NCI-H460 (cell line): ENCODE results near the gene CBX4. TPM values are rescaled to one million over a fixed set of nuclear protein-coding genes. Genes with fewer than 3 reads are reported as not detected.

Experiments used
- DNase-seq: peaks from one replicate; pipeline ENCODE4 v3.0.0-alpha.2; 2016; ENCODE audit warnings: low read depth; ENCODE audit errors: extremely low read depth
- total RNA-seq: library from RNA; depleted of rRNA; stranded (reverse); fragments of >200 nt; shearing (Covaris generic); gene quantifications from 2 replicates; pipeline ENCODE4 v1.2.3, GENCODE V29; 2014

The CBX4 gene
- total RNA-seq, 1 experiment from 2014 or later: 88.2 TPM

- DNase-seq: no peak
Observed at GRCh38 chr17:79792984-79793923, 46.0 kb downstream of the CBX4 start.

- no peak for DNase-seq
Observed at GRCh38 chr17:79792341-79792871, 46.8 kb downstream of the CBX4 start.

DNA sequence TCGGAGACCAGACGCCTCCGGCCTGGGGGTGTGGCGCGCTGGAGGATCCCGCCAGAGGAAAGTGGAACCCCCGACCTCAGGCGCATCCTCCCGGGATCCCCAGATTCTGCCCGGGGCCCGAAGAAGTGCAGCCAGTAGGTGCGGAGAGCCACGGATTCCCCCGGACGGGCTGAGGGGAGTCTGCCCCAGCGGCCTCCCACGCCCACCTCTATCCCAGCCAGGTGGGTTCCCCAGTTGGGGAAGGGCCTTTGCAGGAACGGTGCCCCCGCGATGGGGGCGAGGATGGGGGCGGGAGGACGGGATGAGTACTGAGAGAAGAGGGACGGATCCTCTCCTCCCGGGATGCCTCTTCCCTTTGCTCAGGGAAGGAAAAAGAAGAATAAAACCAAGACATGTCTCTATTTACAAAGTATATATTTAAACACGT is 47.5 kb downstream of the CBX4 start:
- DNase-seq: no peak

DNA sequence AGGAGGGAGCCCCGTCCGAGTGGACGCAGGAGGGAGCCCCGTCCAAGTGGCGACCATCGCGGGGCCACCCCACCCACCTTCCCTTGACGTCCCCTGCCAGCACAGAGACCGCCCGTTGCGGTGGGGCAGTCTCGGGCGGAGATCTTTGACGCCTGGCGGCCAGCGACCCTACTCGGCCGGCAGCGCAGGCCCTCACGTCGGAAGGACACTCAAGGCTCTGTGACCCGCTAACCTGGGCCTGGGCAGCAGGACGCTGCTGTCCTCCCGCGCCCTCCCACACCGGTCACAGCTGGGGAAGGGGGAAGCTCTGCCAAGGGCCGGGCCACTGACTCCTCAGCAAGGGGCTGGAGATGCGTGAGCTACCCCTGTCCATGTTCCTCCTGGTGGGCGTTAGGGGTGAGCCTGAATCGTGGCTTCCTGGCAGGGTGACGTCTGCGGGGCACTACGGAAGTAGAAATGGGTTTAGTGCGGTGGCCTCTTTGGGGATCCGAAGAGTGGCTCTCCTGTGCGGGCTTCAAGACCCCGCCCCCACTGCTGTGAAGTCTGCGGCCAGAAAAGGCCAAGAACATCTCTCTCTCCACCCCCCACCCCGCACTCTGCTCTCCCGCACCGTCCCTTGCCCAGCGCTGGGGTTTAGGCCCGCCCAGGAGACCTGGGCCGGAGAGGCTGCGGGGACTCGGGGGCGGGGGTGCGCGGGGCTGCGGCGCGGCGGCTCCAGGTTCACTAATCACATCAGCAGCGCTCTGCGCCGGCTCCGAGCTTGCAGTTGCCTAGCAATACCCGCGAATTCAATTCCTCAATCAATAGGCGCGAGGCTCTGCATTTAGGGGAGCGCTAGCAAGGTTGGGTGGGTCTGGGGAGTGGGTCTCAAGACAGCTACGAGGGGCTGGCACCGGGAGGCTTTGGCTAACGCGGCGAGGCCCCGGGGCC is 48.2 kb downstream of the CBX4 start:
- no peak for DNase-seq

DNA sequence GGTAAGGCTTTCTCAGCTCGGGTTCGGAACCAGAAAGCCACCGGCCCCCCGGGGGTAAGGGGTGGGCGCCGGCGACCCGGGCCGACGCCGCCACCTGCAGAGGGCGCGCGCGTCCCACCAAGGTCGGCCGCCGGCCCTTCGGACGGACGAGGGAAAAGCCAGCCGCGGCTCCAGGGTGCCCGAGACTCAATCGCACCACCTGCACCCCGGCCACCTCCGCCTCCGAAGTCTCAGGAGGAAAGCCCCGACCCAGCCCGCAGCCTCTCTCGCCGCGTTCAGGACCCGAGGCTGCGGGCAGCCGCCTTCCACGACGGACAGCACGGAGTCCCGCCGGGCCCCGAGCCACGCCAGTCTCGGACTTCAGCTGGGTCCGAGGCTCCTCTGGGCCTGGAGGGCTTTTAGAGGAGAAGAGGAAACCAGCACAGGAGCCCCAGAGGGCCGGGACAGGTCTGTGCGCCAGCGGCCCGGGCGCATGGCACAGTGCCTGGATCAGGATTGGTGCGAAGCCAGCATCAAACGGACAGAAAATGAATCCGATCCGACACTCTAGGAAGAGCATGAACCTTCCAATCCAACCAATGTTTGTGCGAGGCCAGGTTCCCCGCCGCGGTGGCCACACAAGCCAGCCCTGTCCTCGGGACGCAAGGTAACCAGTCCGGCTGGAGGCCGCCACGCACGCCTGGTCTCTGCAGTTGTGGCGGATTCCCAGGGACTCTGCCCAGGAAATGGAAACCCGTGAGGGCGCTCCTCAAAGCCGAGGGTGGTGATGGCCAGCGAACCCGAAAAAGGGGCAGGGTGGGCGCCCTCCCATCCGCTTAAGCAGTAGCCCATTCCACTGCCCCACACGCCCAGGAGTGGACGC is 49.1 kb downstream of the CBX4 start:
- DNase-seq: no peak

DNA sequence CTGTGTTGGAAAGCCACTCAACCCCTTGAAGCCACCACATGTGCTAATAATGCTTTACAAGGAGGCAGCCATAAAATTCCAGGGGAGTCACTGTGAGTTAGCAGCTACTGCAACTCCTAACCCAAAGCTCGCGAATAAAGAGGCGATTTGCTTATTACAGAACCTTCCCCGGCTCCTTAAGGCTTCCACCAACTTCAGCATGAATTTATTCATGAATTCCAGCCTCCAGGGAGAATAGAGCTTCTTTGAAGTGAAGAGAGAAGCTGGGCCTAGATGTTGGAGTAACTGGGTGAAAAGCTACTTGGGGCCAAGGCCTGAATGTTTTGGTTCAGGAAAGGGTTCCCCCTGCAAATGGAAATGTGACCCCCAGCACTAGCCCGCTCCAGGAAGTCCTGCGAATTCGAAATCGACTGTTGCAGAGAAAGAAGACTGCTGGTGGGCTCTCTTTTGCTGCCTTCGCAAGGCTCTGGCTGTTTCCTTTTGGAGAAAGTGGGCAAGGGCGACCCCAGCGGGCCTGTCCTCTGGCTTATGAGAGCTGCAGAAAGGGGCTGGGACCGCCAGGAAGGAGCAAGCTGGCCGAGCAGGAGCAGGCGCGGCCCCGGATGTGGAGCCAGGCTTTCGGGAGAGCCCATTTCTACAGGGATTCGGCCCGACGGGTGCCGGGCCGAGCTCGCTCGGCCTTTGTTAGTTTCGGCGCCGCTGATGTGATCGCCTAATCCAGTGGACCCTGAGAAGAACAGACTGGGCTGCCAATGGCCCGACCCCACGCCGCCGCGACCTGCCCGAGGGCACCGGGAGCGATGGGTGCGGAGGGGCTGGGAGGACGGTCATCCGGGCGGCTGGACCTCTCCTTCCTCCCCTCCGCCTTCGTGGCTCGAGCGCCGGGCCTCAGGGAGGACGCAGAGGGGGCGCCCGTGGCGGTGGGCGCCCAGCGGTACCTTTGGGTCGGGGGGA is 50.0 kb downstream of the CBX4 start:
- DNase-seq: no peak

GRCh38 chr17:79788455-79788854 is 50.8 kb downstream of the CBX4 start:
- no peak for DNase-seq

DNA sequence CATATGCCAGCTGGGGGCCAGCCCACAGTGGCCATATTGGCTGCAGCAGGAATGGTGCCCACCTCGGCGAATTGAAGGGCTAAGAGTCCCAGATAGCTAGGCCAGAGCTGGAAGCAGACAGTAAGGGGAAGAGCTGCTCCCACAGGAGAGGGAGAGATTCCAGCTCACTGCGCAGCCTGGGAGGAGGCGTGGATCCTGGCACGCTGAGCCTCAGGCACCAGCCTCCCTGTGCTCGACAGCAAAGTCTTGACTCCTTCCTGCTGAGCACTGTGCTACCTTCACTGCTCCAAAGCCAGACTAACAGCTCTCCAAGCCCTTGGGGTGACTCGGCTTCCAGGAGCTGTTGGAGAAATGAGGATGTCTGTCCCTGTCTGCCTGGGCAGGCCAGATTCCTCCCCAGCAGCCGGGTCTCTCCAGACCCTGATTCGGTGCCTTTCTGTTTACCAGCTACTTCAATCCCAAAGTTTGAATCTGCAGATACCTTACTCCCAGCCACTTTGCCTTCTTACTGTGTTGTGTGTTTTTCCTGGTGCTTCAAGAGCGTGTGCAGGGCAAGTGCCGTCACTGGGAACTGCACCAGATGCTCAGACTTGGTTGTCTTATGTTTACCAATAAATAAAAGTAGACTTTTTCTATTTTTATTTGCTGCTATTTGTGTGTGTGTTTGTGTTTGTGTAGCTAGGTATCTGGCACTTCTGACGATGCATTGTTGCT is 52.2 kb downstream of the CBX4 start:
- DNase-seq: no peak

GRCh38 chr17:79785900-79786810 is 53.1 kb downstream of the CBX4 start:
- DNase-seq: no peak

- DNase-seq: no peak
Observed at GRCh38 chr17:79785017-79785899, 54.0 kb downstream of the CBX4 start.

GRCh38 chr17:79784353-79785016 is 54.8 kb downstream of the CBX4 start:
- no peak for DNase-seq

DNA sequence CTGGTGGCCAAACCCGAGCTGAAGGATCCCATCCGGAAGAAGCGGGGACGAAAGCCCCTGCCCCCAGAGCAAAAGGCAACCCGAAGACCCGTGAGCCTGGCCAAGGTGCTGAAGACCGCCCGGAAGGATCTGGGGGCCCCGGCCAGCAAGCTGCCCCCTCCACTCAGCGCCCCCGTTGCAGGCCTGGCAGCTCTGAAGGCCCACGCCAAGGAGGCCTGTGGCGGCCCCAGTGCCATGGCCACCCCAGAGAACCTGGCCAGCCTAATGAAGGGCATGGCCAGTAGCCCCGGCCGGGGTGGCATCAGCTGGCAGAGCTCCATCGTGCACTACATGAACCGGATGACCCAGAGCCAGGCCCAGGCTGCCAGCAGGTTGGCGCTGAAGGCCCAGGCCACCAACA is 55.3 kb downstream of the CBX4 start:
- DNase-seq: no peak
